ENCODE measurements around the gene PPP1R16B. TPM values are rescaled to one million over a fixed set of nuclear protein-coding genes. Genes with fewer than 3 reads are reported as not detected.

Gene PPP1R16B
- 0.04 and 0.15 TPM in 2 replicates for total RNA-seq (2014; rRNA removed; shearing (Covaris generic); ENCODE audit: low replicate concordance)

DNA sequence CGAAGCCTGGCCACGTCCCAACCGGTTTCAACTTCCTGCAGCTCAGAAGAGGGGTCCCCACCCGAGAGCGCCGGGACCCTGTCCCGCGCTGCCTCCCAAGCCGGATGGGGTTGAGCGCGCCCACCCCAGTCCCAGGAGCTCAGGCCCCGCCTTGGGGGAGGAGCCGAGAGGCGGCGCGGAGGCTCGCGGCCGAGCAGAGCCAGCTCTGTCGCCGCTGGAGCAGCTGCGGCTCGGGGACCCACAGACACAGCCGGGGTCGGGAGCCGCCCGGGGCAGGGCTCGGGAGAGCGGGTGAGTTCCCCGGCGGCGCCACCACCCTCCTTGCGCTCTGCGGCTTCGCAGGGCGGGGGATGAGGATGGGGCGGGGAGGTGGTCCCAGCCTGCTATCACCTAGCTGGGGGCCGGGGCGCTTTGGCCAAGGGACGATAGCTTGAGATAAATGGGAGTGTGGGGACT, at the start of gene PPP1R16B:
PPP1R16B (plus strand) TSS at position 196 of the 456 bp plus-strand sequence. CDS start 30,229 bp downstream, outside the sequence.
- peak within 1 kb of the TSS; percentile 57 for H3K4me3 ChIP-seq (ENCODE audit: low read length)

GRCh38 chr20:38757145-38757775, 48.2 kb upstream of the PPP1R16B start:
- H3K4me2 ChIP-seq (ENCODE audit: low read depth, low read length, poor library complexity, severe bottlenecking): no peak overlapping the region
- H3K4me1 ChIP-seq (ENCODE audit: low read length): no peaks in the 10 kb centered on the region
- H3K4me3 ChIP-seq (ENCODE audit: low read length): no peak overlapping the region
- H2AFZ ChIP-seq (ENCODE audit: low read length): no peak overlapping the region
- no peaks in the 10 kb centered on the region for H3K9me2 ChIP-seq (replicated peaks; ENCODE audit: insufficient read depth, low read length)
- no peaks in the 10 kb centered on the region for H3K9me3 ChIP-seq (ENCODE audit: low read length)
- H3K27me3 ChIP-seq (ENCODE audit: low read length): no peaks in the 10 kb centered on the region
- no peaks in the 10 kb centered on the region for H4K20me1 ChIP-seq (ENCODE audit: insufficient read depth, low read depth, low read length)
- H3K9ac ChIP-seq (ENCODE audit: low read length): no peak overlapping the region
- peaks cover 7% of the 10 kb centered on the region; the same call in 1 of the 2 replicates for H3K79me2 ChIP-seq (ENCODE audit: low read length)
- no peak overlapping the region for H3K27ac ChIP-seq (ENCODE audit: low read length)
- DNase-seq: no peak
- peaks cover 33% of the 10 kb centered on the region; the same call in 1 of the 2 replicates for H3K36me3 ChIP-seq (ENCODE audit: insufficient read depth, low read length)

More for the DNA sequence above, at the start of gene PPP1R16B:
- Histone ChIP-seq H2AFZ (ENCODE audit: low read length) (peak within 1 kb of the TSS; percentile 56; the same call in 1 of the 2 replicates), H3K4me1 (ENCODE audit: low read length) (peaks cover 11% of the 10 kb centered on the region), H3K27ac (ENCODE audit: low read length) (no peak within 1 kb of the TSS), H3K27me3 (ENCODE audit: low read length) (no peaks in the 10 kb centered on the region), H3K9me3 (ENCODE audit: low read length) (no peaks in the 10 kb centered on the region), H4K20me1 (ENCODE audit: insufficient read depth, low read depth, low read length) (no peaks in the 10 kb centered on the region), H3K79me2 (ENCODE audit: low read length) (no peaks in the 10 kb centered on the region), H3K4me2 (ENCODE audit: low read depth, low read length, poor library complexity, severe bottlenecking) (peak within 1 kb of the TSS; percentile 66), H3K9me2 (replicated peaks; ENCODE audit: insufficient read depth, low read length) (no peaks in the 10 kb centered on the region), H3K36me3 (ENCODE audit: insufficient read depth, low read length) (no peaks in the 10 kb centered on the region), H3K9ac (ENCODE audit: low read length) (0 out of 2 replicates have a peak within 1 kb of the TSS, but pooled peaks have one; percentile 27)
- peak; percentile 61 for DNase-seq

DNA sequence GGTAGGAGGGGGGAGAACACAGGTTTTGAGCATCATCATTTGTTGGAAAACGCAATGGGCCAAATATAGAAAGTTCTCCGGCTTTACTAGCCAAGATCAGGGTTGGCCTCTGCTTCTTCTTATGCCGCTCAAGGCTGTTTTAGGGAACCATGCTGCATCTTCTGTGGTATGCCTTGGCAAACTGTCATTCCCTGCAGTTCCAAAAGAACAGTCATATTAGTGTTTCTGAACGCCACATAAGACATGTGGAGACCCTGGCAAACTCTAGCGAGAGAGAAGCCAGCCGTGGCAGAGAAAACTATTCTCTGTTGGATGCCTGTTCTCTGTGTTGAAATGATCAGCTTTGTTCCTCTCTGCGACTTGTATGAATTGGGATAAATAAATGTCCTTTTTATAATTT, 46.4 kb upstream of the PPP1R16B start:
- Histone ChIP-seq H3K79me2 (ENCODE audit: low read length) (no peaks in the 10 kb centered on the region), H3K4me3 (ENCODE audit: low read length) (no peak overlapping the region), H3K9ac (ENCODE audit: low read length) (no peak overlapping the region), H3K27ac (ENCODE audit: low read length) (no peak overlapping the region), H3K27me3 (ENCODE audit: low read length) (no peaks in the 10 kb centered on the region), H3K4me2 (ENCODE audit: low read depth, low read length, poor library complexity, severe bottlenecking) (no peak overlapping the region), H3K9me2 (replicated peaks; ENCODE audit: insufficient read depth, low read length) (no peaks in the 10 kb centered on the region), H3K4me1 (ENCODE audit: low read length) (no peaks in the 10 kb centered on the region), H3K36me3 (ENCODE audit: insufficient read depth, low read length) (peaks cover 23% of the 10 kb centered on the region; the same call in 1 of the 2 replicates), H2AFZ (ENCODE audit: low read length) (no peak overlapping the region), H4K20me1 (ENCODE audit: insufficient read depth, low read depth, low read length) (no peaks in the 10 kb centered on the region), H3K9me3 (ENCODE audit: low read length) (no peaks in the 10 kb centered on the region)
- no peak for DNase-seq

DNA sequence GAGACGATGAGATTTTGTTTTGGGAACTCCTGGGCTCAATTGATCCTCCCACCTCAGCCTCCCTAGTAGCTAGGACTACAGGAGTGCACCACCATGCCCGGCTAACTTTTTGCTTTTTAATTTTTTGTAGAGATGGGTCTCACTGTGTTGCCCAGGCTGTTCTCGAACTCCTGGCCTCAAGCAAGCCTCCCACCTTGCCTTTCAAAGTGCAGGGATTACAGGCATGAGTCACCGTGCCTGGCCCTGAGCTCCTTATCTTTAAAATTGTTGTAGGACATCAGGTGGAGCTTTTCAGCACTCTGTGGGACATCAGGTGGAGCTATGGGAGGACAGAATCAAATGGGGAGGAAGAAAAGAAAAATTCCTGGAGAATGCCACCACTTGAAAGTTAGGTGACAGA, 44.5 kb upstream of the PPP1R16B start:
- Histone ChIP-seq H3K4me3 (ENCODE audit: low read length) (no peak overlapping the region), H3K4me1 (ENCODE audit: low read length) (no peaks in the 10 kb centered on the region), H3K27me3 (ENCODE audit: low read length) (no peaks in the 10 kb centered on the region), H3K79me2 (ENCODE audit: low read length) (no peaks in the 10 kb centered on the region), H4K20me1 (ENCODE audit: insufficient read depth, low read depth, low read length) (no peaks in the 10 kb centered on the region), H3K27ac (ENCODE audit: low read length) (no peak overlapping the region), H3K9me3 (ENCODE audit: low read length) (no peaks in the 10 kb centered on the region), H3K9me2 (replicated peaks; ENCODE audit: insufficient read depth, low read length) (no peaks in the 10 kb centered on the region), H3K4me2 (ENCODE audit: low read depth, low read length, poor library complexity, severe bottlenecking) (no peak overlapping the region), H2AFZ (ENCODE audit: low read length) (no peak overlapping the region), H3K9ac (ENCODE audit: low read length) (no peak overlapping the region), H3K36me3 (ENCODE audit: insufficient read depth, low read length) (peaks cover 16% of the 10 kb centered on the region; the same call in 1 of the 2 replicates)
- DNase-seq: no peak

DNA sequence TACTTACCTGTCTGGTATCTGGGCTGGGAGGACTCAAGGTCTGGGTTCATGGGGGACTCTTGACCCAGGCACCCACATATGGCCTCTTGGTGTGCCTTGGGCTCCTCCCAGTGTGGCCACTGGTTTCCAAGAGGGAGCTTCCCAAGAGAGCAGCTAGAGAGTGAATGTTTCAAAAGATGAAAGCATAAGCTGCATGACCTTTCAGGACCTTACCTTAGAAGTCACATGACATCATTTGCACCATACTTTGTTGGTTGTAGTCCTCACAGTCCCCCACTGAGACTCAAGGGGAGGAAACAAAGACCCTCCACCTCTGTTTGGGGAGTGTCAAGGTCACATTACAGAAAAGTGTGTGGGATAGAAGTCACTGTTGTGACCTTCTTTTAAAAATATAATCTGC, 43.3 kb upstream of the PPP1R16B start:
- H3K4me2 ChIP-seq (ENCODE audit: low read depth, low read length, poor library complexity, severe bottlenecking): no peak overlapping the region
- no peaks in the 10 kb centered on the region for H3K27me3 ChIP-seq (ENCODE audit: low read length)
- no peaks in the 10 kb centered on the region for H4K20me1 ChIP-seq (ENCODE audit: insufficient read depth, low read depth, low read length)
- H3K9me2 ChIP-seq (replicated peaks; ENCODE audit: insufficient read depth, low read length): no peaks in the 10 kb centered on the region
- DNase-seq: no peak
- H3K79me2 ChIP-seq (ENCODE audit: low read length): no peaks in the 10 kb centered on the region
- H2AFZ ChIP-seq (ENCODE audit: low read length): no peak overlapping the region
- no peaks in the 10 kb centered on the region for H3K4me1 ChIP-seq (ENCODE audit: low read length)
- H3K9me3 ChIP-seq (ENCODE audit: low read length): no peaks in the 10 kb centered on the region
- no peak overlapping the region for H3K9ac ChIP-seq (ENCODE audit: low read length)
- no peak overlapping the region for H3K27ac ChIP-seq (ENCODE audit: low read length)
- no peak overlapping the region for H3K4me3 ChIP-seq (ENCODE audit: low read length)
- peaks cover 15% of the 10 kb centered on the region; the same call in 1 of the 2 replicates for H3K36me3 ChIP-seq (ENCODE audit: insufficient read depth, low read length)

DNA sequence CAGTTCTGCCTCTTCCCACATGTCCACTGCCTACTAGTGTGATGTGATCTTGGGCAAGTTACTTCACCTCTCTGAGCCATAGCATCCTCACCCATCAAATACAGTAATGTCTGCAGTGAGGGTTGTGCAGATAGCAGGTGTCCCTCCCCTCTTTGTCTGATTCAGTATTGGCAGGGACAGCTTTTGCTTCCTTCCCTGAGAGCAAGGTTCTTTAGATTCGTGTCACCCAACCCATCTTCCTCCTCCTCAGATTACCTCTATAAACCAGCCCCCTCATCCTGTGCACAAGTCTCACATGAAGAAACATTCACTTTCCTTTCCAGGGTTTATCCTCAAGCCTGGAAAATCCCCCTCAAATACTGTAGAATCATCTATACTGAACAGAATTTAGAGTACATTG, 41.9 kb upstream of the PPP1R16B start:
- Histone ChIP-seq H4K20me1 (ENCODE audit: insufficient read depth, low read depth, low read length) (no peaks in the 10 kb centered on the region), H3K9me3 (ENCODE audit: low read length) (no peaks in the 10 kb centered on the region), H3K27ac (ENCODE audit: low read length) (no peak overlapping the region), H3K79me2 (ENCODE audit: low read length) (no peaks in the 10 kb centered on the region), H3K4me2 (ENCODE audit: low read depth, low read length, poor library complexity, severe bottlenecking) (no peak overlapping the region), H2AFZ (ENCODE audit: low read length) (no peak overlapping the region), H3K9me2 (replicated peaks; ENCODE audit: insufficient read depth, low read length) (no peaks in the 10 kb centered on the region), H3K4me3 (ENCODE audit: low read length) (no peak overlapping the region), H3K4me1 (ENCODE audit: low read length) (no peaks in the 10 kb centered on the region), H3K36me3 (ENCODE audit: insufficient read depth, low read length) (peaks cover 15% of the 10 kb centered on the region; the same call in 1 of the 2 replicates), H3K27me3 (ENCODE audit: low read length) (no peaks in the 10 kb centered on the region), H3K9ac (ENCODE audit: low read length) (no peak overlapping the region)
- no peak for DNase-seq

DNA sequence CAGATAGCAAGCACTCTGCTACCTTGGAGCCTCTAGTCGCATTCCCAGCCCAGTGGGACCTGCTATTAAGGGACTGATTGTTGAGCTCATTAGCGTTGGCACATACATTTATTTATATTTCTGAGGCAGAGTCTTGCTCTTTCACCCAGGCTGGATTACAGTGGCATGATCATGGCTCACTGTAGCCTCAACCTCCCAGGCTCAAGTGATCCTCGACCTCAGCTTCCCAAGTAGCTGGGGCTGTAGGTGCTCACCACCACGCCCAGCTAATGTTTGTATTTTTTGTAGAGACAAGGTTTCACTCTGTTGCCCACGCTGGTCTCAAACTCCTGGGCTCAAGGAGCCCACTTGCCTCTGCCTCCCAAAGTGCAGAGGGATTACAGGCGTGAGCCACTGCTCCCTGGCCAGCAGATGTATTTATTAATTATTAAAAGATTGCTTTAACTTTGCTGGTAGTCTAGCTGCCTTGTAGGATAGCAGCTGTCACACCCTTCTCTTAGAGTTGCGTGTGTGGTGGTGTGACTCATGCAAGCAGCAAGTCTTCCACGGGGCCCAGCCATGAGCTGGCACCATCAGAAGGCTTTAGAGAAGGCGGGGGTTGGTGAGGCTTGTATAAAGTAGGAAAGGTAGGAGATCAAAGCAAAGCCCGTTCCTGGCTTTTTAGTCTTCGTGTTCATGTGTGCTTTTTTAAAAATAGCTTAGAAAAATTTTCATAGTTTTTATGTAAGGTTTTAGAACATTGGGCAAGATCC, 40.8 kb upstream of the PPP1R16B start:
- H3K9ac ChIP-seq (ENCODE audit: low read length): no peak overlapping the region
- H3K9me3 ChIP-seq (ENCODE audit: low read length): no peaks in the 10 kb centered on the region
- no peak overlapping the region for H2AFZ ChIP-seq (ENCODE audit: low read length)
- peaks cover 5% of the 10 kb centered on the region; the same call in 1 of the 2 replicates for H3K36me3 ChIP-seq (ENCODE audit: insufficient read depth, low read length)
- H3K4me2 ChIP-seq (ENCODE audit: low read depth, low read length, poor library complexity, severe bottlenecking): no peak overlapping the region
- H4K20me1 ChIP-seq (ENCODE audit: insufficient read depth, low read depth, low read length): no peaks in the 10 kb centered on the region
- DNase-seq: no peak
- no peaks in the 10 kb centered on the region for H3K9me2 ChIP-seq (replicated peaks; ENCODE audit: insufficient read depth, low read length)
- no peaks in the 10 kb centered on the region for H3K27me3 ChIP-seq (ENCODE audit: low read length)
- H3K27ac ChIP-seq (ENCODE audit: low read length): no peak overlapping the region
- H3K4me1 ChIP-seq (ENCODE audit: low read length): no peaks in the 10 kb centered on the region
- no peak overlapping the region for H3K4me3 ChIP-seq (ENCODE audit: low read length)
- no peaks in the 10 kb centered on the region for H3K79me2 ChIP-seq (ENCODE audit: low read length)

DNA sequence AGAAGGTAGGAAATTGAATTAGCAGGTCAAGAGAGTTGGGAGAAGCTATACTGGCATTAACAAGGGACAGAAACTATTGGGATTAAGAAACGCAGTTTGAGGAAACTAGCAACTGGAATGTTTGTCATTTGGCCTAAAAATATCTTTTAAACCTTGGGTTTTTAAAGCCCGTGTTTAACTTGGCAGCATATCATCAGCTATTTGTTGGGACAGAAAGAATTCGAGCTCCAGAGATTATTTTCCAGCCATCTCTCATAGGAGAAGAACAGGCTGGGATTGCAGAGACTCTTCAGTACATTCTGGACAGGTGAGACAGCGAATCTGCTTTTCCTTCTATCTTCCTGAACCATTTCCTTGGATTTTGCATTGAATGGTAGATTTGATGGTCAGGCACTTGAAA, 39.4 kb upstream of the PPP1R16B start:
- no peaks in the 10 kb centered on the region for H3K79me2 ChIP-seq (ENCODE audit: low read length)
- H3K27me3 ChIP-seq (ENCODE audit: low read length): no peaks in the 10 kb centered on the region
- no peak overlapping the region for H2AFZ ChIP-seq (ENCODE audit: low read length)
- no peaks in the 10 kb centered on the region for H3K36me3 ChIP-seq (ENCODE audit: insufficient read depth, low read length)
- no peaks in the 10 kb centered on the region for H4K20me1 ChIP-seq (ENCODE audit: insufficient read depth, low read depth, low read length)
- no peaks in the 10 kb centered on the region for H3K9me3 ChIP-seq (ENCODE audit: low read length)
- H3K4me3 ChIP-seq (ENCODE audit: low read length): no peak overlapping the region
- no peak overlapping the region for H3K27ac ChIP-seq (ENCODE audit: low read length)
- no peak overlapping the region for H3K4me2 ChIP-seq (ENCODE audit: low read depth, low read length, poor library complexity, severe bottlenecking)
- DNase-seq: no peak
- H3K9me2 ChIP-seq (replicated peaks; ENCODE audit: insufficient read depth, low read length): no peaks in the 10 kb centered on the region
- H3K9ac ChIP-seq (ENCODE audit: low read length): no peak overlapping the region
- H3K4me1 ChIP-seq (ENCODE audit: low read length): no peaks in the 10 kb centered on the region
